ENCODE results near the gene IRF2BP1. TPM values are rescaled to one million over a fixed set of nuclear protein-coding genes. Genes with fewer than 3 reads are reported as not detected.
A peak's percentile ranks its signal among the peaks of the same experiment; 100 is the strongest.

Gene IRF2BP1
- total RNA-seq, 1 experiment from 2014 or later = 8.7 TPM

- DNase-seq (ENCODE audit: low spot score) = no peak
Measured at GRCh38 chr19:45863335-45863839, 22.6 kb downstream of the IRF2BP1 start.

- peak; percentile 96 for DNase-seq (ENCODE audit: low spot score)
Measured at GRCh38 chr19:45862564-45863334, 23.2 kb downstream of the IRF2BP1 start, which contains the start of gene SYMPK. TSS of gene SYMPK (minus strand) at chr19:45863147. CDS start at chr19:45854495, 8,652 bp downstream.

GRCh38 chr19:45862271-45862563 lies 23.7 kb downstream of the IRF2BP1 start:
- no peak for DNase-seq (ENCODE audit: low spot score)

GRCh38 chr19:45860359-45861259 lies 25.3 kb downstream of the IRF2BP1 start:
- no peak for DNase-seq (ENCODE audit: low spot score)

GRCh38 chr19:45854167-45854778 lies 31.7 kb downstream of the IRF2BP1 start:
- no peak for DNase-seq (ENCODE audit: low spot score)

- no peak for DNase-seq (ENCODE audit: low spot score)
Measured at GRCh38 chr19:45852983-45853382, 33.0 kb downstream of the IRF2BP1 start.

- DNase-seq (ENCODE audit: low spot score) = no peak
Measured at GRCh38 chr19:45852145-45852750, 33.7 kb downstream of the IRF2BP1 start.

- DNase-seq (ENCODE audit: low spot score) = no peak
Measured at GRCh38 chr19:45848922-45849321, 37.0 kb downstream of the IRF2BP1 start.

- DNase-seq (ENCODE audit: low spot score) = no peak
Measured at GRCh38 chr19:45847663-45848062, 38.3 kb downstream of the IRF2BP1 start.

GRCh38 chr19:45842198-45842597 lies 43.7 kb downstream of the IRF2BP1 start:
- DNase-seq (ENCODE audit: low spot score) = no peak

GRCh38 chr19:45834970-45835369 lies 51.0 kb downstream of the IRF2BP1 start:
- DNase-seq (ENCODE audit: low spot score) = no peak

Other genes with a start within 250 kb of the IRF2BP1 start
- 5.1 and 11.7 TPM in 2 replicates for gene EML2, start 246.7 kb downstream of the IRF2BP1 start, total RNA-seq (2014; rRNA removed; shearing (Covaris generic))
- gene GIPR, start 217.9 kb downstream of the IRF2BP1 start, total RNA-seq (2014; rRNA removed; shearing (Covaris generic)) = not detected in 2 replicates
- 318 and 326 TPM in 2 replicates for gene SNRPD2, start 194.2 kb downstream of the IRF2BP1 start, total RNA-seq (2014; rRNA removed; shearing (Covaris generic))
- 5.4 and 5.9 TPM in 2 replicates for gene QPCTL, start 193.5 kb downstream of the IRF2BP1 start, total RNA-seq (2014; rRNA removed; shearing (Covaris generic))
- gene FBXO46, start 155.2 kb downstream of the IRF2BP1 start, total RNA-seq (2014; rRNA removed; shearing (Covaris generic)) = 2.3 and 2.8 TPM in 2 replicates
- gene MEIOSIN, start 152.7 kb downstream of the IRF2BP1 start, total RNA-seq (2014; rRNA removed; shearing (Covaris generic)) = not detected in 2 replicates
- gene SIX5, start 116.9 kb downstream of the IRF2BP1 start, total RNA-seq (2014; rRNA removed; shearing (Covaris generic)) = 2.9 and 3.2 TPM in 2 replicates
- gene DMPK, start 103.7 kb downstream of the IRF2BP1 start, total RNA-seq (2014; rRNA removed; shearing (Covaris generic)) = 1.6 and 2.2 TPM in 2 replicates
- 5.9 and 7.8 TPM in 2 replicates for gene DMWD, start 93.3 kb downstream of the IRF2BP1 start, total RNA-seq (2014; rRNA removed; shearing (Covaris generic))
- not detected in 2 replicates for gene RSPH6A, start 70.8 kb downstream of the IRF2BP1 start, total RNA-seq (2014; rRNA removed; shearing (Covaris generic))
- 13.2 and 17.7 TPM in 2 replicates for gene SYMPK, start 23.0 kb downstream of the IRF2BP1 start, total RNA-seq (2014; rRNA removed; shearing (Covaris generic))
- 0.31 TPM in 1 of 2 replicates, not detected in the other for gene FOXA3, start 21.8 kb downstream of the IRF2BP1 start, total RNA-seq (2014; rRNA removed; shearing (Covaris generic))
- gene MYPOP, start 16.5 kb upstream of the IRF2BP1 start, total RNA-seq (2014; rRNA removed; shearing (Covaris generic)) = 0.52 and 0.78 TPM in 2 replicates
- not detected in 2 replicates for gene NANOS2, start 28.6 kb upstream of the IRF2BP1 start, total RNA-seq (2014; rRNA removed; shearing (Covaris generic))
- 0.19 and 0.37 TPM in 2 replicates for gene NOVA2, start 87.7 kb upstream of the IRF2BP1 start, total RNA-seq (2014; rRNA removed; shearing (Covaris generic))
- gene CCDC61, start 109.3 kb upstream of the IRF2BP1 start, total RNA-seq (2014; rRNA removed; shearing (Covaris generic)) = 1.4 and 3.7 TPM in 2 replicates
- gene PGLYRP1, start 136.9 kb upstream of the IRF2BP1 start, total RNA-seq (2014; rRNA removed; shearing (Covaris generic)) = not detected in 2 replicates
- not detected in 2 replicates for gene IGFL4, start 154.9 kb upstream of the IRF2BP1 start, total RNA-seq (2014; rRNA removed; shearing (Covaris generic))
- 3.3 TPM in 1 of 2 replicates, not detected in the other for gene IGFL3, start 238.5 kb upstream of the IRF2BP1 start, total RNA-seq (2014; rRNA removed; shearing (Covaris generic))